MCF 10A (cell line): ENCODE results near the gene SPATA9. TPM values are rescaled to one million over a fixed set of nuclear protein-coding genes. Genes with fewer than 3 reads are reported as not detected.

ENCODE experiments used
- BruUV-seq: library from RNA; stranded (reverse); fragments of 400-500 nt; replicated peaks from 2 replicates; lab custom pipeline; 2021; lab: Mats Ljungman, UMichigan
- CTCF ChIA-PET: fragments of 300-600 bp; sonication (Branson Sonifier 250); formaldehyde crosslinking; extraction: SDS; loops from one replicate; lab custom pipeline; 2021; ENCODE audit warnings: antibody characterized with exemption, inconsistent platforms; lab: Yijun Ruan, JAX
- POLR2A ChIA-PET: fragments of 300-600, 350-650 bp; sonication (Branson Sonifier 250); formaldehyde crosslinking; extraction: SDS; loops from one replicate; lab custom pipeline; 2020; ENCODE audit warnings: antibody characterized with exemption, inconsistent platforms; lab: Yijun Ruan, JAX
- DNase-seq: peaks from one replicate; pipeline ENCODE4 v3.0.0-alpha.2; 2018; ENCODE audit not compliant: unreplicated experiment
- H3K27ac Mint-ChIP-seq: one replicate; pipeline ENCODE4 v1.8.0; 2022; ENCODE audit warnings: mild to moderate bottlenecking, low read depth, mixed read lengths; ENCODE audit not compliant: unreplicated experiment
- H3K27me3 Mint-ChIP-seq: one replicate; pipeline ENCODE4 v1.8.0; 2022; ENCODE audit warnings: mixed read lengths; ENCODE audit not compliant: insufficient read depth, unreplicated experiment
- H3K36me3 Mint-ChIP-seq: one replicate; pipeline ENCODE4 v1.8.0; 2022; ENCODE audit warnings: mild to moderate bottlenecking, moderate library complexity, mixed read lengths; ENCODE audit not compliant: insufficient read depth, unreplicated experiment
- H3K4me1 Mint-ChIP-seq: one replicate; pipeline ENCODE4 v1.8.0; 2022; ENCODE audit warnings: mixed read lengths; ENCODE audit not compliant: insufficient read depth, unreplicated experiment
- H3K4me3 Mint-ChIP-seq: one replicate; pipeline ENCODE4 v1.8.0; 2022; ENCODE audit warnings: mild to moderate bottlenecking, moderate library complexity, mixed read lengths; ENCODE audit not compliant: unreplicated experiment
- H3K9me3 Mint-ChIP-seq: one replicate; pipeline ENCODE4 v1.8.0; 2022; ENCODE audit warnings: mixed read lengths; ENCODE audit not compliant: unreplicated experiment
- intact Hi-C: fragments of 100-400 bp; cut with micrococcal nuclease; formaldehyde crosslinking; loops from 2 replicates; pipeline ENCODE4 v1.14.1; 2022
- total RNA-seq: library from RNA; stranded (reverse); gene quantifications from 2 replicates; pipeline ENCODE4 v1.2.3, GENCODE V29; 2022
- TF ChIP-seq, protein P1 (sequence below): fragments of 200-600 bp; IDR thresholded peaks from one replicate; pipeline ENCODE4 v1.8.0; 2022; ENCODE audit warnings: antibody characterized with exemption, mild to moderate bottlenecking; ENCODE audit not compliant: unreplicated experiment

SPATA9 gene
- total RNA-seq, 1 experiment from 2014 or later = not detected

DNA sequence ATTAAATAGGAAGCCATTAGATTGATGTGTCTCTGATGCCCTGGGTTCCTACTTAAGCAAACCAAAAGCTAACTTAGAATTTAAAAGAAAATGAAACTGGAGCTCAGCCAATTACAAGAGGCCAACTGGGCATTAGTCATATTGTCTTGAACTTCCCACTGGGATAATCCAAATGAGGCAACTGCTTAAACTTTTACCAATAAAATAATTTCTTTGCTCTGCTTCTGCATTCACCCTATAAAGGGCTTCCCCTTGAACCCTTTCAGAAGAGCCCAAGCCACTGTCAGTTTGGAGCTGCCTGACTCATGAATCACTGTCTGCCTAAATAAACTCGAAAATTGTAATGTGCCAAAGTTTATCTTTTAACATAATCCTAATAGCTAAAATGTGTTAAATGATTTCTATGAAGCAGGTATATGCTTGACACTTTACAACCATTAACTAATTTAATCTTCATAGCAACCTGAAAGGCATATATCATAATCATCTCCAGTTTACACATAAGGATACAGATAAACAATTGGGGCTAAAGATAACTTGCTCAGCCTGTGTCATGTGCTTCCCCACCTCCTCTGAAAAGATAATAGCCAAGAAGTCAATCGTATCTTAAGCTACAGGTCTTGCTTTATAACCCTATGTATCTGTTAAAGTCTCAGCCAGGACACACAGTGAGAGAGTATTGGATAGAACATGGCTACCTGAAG lies 51.4 kb downstream of the SPATA9 start:
- BruUV-seq = no TSS peak
- peaks cover 6% of the 10 kb centered on the region for H3K36me3 Mint-ChIP-seq
- no peak overlapping the region for H3K4me3 Mint-ChIP-seq
- TF ChIP-seq, protein P1, sequence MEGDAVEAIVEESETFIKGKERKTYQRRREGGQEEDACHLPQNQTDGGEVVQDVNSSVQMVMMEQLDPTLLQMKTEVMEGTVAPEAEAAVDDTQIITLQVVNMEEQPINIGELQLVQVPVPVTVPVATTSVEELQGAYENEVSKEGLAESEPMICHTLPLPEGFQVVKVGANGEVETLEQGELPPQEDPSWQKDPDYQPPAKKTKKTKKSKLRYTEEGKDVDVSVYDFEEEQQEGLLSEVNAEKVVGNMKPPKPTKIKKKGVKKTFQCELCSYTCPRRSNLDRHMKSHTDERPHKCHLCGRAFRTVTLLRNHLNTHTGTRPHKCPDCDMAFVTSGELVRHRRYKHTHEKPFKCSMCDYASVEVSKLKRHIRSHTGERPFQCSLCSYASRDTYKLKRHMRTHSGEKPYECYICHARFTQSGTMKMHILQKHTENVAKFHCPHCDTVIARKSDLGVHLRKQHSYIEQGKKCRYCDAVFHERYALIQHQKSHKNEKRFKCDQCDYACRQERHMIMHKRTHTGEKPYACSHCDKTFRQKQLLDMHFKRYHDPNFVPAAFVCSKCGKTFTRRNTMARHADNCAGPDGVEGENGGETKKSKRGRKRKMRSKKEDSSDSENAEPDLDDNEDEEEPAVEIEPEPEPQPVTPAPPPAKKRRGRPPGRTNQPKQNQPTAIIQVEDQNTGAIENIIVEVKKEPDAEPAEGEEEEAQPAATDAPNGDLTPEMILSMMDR = no peak
- DNase-seq = peak; percentile 68
- ChIA-PET POLR2A (interaction anchor here (0.6 to 2.0 kb wide), 13 partner anchors 9 to 259 kb away, joined by 3 to 6 read pairs (median 4); partner anchors contain the start of genes ARSK, GLRX, RFESD and SKIC3), CTCF (interaction anchor here (0.9 to 2.0 kb wide), 9 partner anchors 9 to 217 kb away, joined by 3 to 7 read pairs (median 4); partner anchors contain the start of genes ARSK, RFESD and SKIC3)
- H3K27me3 Mint-ChIP-seq = no peaks in the 10 kb centered on the region
- no peak overlapping the region for H3K27ac Mint-ChIP-seq
- intact Hi-C loops = no loop called here
- no peaks in the 10 kb centered on the region for H3K4me1 Mint-ChIP-seq
- H3K9me3 Mint-ChIP-seq = no peaks in the 10 kb centered on the region

DNA sequence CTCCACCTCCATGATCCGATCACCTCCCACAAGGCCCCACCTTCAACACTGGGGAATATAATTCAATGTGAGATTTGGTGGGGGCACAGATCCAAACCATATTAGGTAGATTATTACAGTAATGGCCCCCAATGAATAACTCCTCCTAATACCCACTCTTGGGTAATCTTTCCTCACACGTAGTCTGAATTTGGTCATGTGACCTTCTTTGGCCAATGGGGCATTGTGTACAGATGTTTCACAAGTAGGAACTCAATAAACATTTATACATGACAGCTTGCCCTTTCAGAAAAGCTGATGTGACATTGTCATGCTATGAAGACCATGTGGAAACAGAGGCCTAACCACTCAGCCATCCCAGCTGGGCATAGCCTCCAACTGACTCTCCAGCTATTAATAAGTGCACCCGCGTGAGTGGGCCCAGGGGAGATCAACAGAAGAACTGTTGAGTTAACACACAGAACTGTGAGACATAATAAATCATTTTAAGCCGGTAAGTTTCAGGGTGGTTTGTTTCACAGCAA lies 52.3 kb downstream of the SPATA9 start:
- CTCF ChIA-PET = interaction anchor here (0.6 to 2.0 kb wide), 5 partner anchors 8 to 1073 kb away, joined by 3 to 4 read pairs (median 3); no protein-coding TSS in a partner anchor
- no peaks in the 10 kb centered on the region for H3K9me3 Mint-ChIP-seq
- no peaks in the 10 kb centered on the region for H3K4me1 Mint-ChIP-seq
- BruUV-seq = no TSS peak
- H3K36me3 Mint-ChIP-seq = peaks cover 6% of the 10 kb centered on the region
- POLR2A ChIA-PET = interaction anchor here (0.6 to 2.0 kb wide), 8 partner anchors 9 to 260 kb away, joined by 3 to 6 read pairs (median 4); partner anchors contain the start of genes ARSK, GLRX, RFESD and SKIC3
- H3K27me3 Mint-ChIP-seq = no peaks in the 10 kb centered on the region
- H3K4me3 Mint-ChIP-seq = no peak overlapping the region
- no peak for DNase-seq
- H3K27ac Mint-ChIP-seq = peak overlapping the region; percentile 33
- TF ChIP-seq, protein P1 = no peak
- intact Hi-C loops = no loop called here

DNA sequence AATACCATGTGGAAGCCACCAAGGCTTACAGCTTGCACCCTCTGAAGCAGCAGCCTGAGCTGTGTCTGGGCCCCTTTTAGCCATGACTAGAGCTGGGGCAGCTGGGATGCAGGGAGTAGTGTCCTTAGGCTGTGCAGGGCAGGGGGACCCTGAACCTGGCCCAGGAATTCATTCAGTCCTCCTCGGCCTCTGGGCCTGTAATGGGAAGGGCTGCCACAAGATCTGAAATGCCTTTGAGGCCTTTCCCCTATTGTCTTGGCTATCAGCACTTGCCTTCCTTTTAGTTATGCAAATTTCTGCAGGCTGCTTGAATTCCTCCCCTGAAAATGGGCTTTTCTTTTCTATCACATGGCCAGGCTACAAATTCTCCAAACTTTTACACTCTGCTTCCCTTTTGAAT lies 53.9 kb downstream of the SPATA9 start:
- Mint-ChIP-seq H3K27ac (no peak overlapping the region), H3K27me3 (no peaks in the 10 kb centered on the region), H3K9me3 (no peaks in the 10 kb centered on the region), H3K4me1 (no peaks in the 10 kb centered on the region), H3K36me3 (peaks cover 6% of the 10 kb centered on the region), H3K4me3 (no peak overlapping the region)
- POLR2A ChIA-PET = no interaction called here
- CTCF ChIA-PET = interaction anchor here (0.6 kb wide), 2 partner anchors 190 to 321 kb away, joined by 3 to 5 read pairs; no protein-coding TSS in a partner anchor
- BruUV-seq = no TSS peak
- DNase-seq = no peak
- TF ChIP-seq, protein P1 = no peak
- intact Hi-C loops = no loop called here
